Suppressor macrophage (primary cell): Measurements from ENCODE around the gene DNALI1.

Experiments used
- DNase-seq, 4 experiments: peaks; one replicate each; pipeline ENCODE4 v3.0.0-alpha.2; 2020 to 2022

The DNALI1 gene

GRCh38 chr1:37605061-37605650 lies 48.4 kb downstream of the DNALI1 start:
- no peak for DNase-seq

GRCh38 chr1:37605806-37606474 lies 49.2 kb downstream of the DNALI1 start:
- no peak for DNase-seq

DNA sequence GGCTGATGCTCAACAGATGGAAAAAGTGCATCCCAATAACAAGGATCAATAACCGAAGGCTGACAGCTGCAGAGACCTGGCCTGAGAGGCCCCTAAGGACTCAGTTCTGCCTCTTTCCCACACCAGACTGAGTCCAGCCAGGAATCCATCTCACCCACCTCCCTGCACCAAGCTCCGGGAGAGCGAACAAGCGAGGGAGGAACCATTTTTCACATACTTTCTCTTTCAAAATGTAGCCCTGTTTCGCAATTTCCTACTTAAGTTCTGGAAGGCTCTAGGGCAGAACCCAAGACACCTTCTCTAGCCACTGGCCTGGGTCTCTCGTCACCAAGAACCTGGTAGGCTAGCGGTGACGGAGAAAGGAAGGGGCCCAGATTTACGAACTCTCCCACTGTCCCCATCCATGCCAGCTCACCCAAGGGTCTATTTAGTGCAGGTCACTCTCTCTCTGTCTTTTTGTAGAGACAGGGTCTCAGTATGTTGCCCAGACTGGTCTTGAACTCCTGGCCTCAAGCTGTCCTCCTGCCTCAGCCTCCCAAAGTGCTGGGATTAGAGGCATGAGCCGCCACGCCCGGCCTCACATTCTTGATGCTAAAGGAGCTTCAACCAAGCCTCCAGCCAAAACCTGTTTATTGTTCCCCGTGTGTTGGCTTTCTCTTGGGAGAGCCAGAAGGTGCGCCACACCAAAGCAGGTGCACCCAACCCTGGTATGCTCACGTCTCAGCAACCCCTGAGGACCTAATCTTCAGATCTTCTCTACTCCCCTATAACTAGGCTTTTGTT lies 49.9 kb downstream of the DNALI1 start:
- DNase-seq, result peak; percentile 26 to 70 (median 48)

- no peak for DNase-seq
These were observed 52.3 kb downstream of the DNALI1 start for GRCh38 chr1:37609002-37609401.

DNA sequence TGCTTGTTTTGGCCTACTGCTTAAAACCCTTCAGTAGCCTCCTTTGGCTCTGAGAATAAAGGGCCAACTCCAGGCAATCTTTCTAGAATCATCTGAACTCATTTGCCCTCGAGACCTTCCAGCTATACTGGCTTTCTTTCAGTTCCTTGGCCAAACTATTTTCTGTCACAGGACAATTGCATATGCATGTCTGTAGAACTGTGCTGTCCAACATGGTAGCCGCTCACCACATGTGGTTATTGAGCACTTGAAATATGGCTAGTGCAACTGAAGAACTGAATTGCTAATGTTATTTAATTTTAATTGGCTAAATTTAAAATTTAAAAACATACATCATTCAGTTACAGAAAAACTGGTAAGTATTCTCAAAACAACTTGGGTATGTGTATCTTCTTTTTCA lies 53.3 kb downstream of the DNALI1 start:
- DNase-seq, result no peak

- no peak for DNase-seq
These were observed 55.4 kb downstream of the DNALI1 start for GRCh38 chr1:37612186-37612585.

- no peak for DNase-seq
These were observed 57.4 kb downstream of the DNALI1 start for GRCh38 chr1:37614105-37614504.

DNA sequence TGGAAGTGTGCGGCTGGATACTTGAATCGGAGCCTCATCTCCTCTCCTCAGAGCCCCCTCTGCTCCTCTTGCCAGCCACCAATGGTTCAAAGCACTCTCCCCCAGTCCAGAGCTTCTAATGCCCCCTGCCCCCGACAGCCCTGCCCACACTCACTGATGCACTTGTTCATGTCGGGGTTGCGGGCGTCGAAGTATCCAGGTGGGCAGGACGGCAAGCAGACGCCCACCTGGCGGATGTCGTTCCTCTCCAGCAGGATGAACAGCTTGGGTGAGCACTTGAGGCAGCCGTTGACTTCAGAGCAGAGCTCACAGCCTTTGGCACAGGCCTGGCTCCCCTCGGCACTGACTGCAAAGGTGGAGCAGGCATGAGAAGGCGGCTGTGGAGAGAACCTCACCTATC lies 59.6 kb downstream of the DNALI1 start:
- DNase-seq, result no peak
